Activated T-cell treated with anti-CD3 and anti-CD28 coated beads, Interleukin-2, amount 50 U/mL, for 72 hours (primary cell): ENCODE data around the gene ZNF778. TPM values are rescaled to one million over a fixed set of nuclear protein-coding genes. Genes with fewer than 3 reads are reported as not detected.
"Not testable (repeated sequence)": the region's sequence is repeated elsewhere in the genome, so short reads cannot be mapped to it uniquely, and the experiment has no call there.

ENCODE experiments used
- ATAC-seq, 2 donors: fragments of 150-1000 bp; cut with Tn5 transposase; replicated peaks in 1 of 2; 2 replicates each; pipeline ENCODE4 v1.10.0; 2021; ENCODE audit warnings: moderate library complexity in 2 of 2, mild to moderate bottlenecking in 1 of 2
- DNase-seq, 2 donors: peaks; one replicate each; pipeline ENCODE4 v3.0.0; 2021 to 2022; ENCODE audit warnings: mixed read lengths in 1 of 2
- H3K27ac Mint-ChIP-seq: one replicate; pipeline ENCODE4 v1.8.0; 2022; ENCODE audit warnings: mild to moderate bottlenecking, moderate library complexity, mixed read lengths
- H3K27me3 Mint-ChIP-seq: one replicate; pipeline ENCODE4 v1.8.0; 2022; ENCODE audit warnings: low read depth, mixed read lengths
- H3K36me3 Mint-ChIP-seq, 2 donors: one replicate each; pipeline ENCODE4 v1.8.0; 2022; ENCODE audit warnings: mixed read lengths in 2 of 2, mild to moderate bottlenecking in 1 of 2; ENCODE audit not compliant: insufficient read depth in 2 of 2
- H3K4me1 Mint-ChIP-seq: one replicate; pipeline ENCODE4 v1.8.0; 2022; ENCODE audit warnings: low read depth, mixed read lengths
- H3K4me3 Mint-ChIP-seq, 2 donors: one replicate each; pipeline ENCODE4 v1.8.0; 2022; ENCODE audit warnings: mild to moderate bottlenecking in 2 of 2, mixed read lengths in 2 of 2, moderate library complexity in 2 of 2
- H3K9me3 Mint-ChIP-seq, 2 donors: one replicate each; pipeline ENCODE4 v1.8.0; 2022; ENCODE audit warnings: mixed read lengths in 2 of 2
- total RNA-seq, 2 donors: library from RNA; stranded (reverse); gene quantifications; one replicate each; pipeline ENCODE4 v1.2.3, GENCODE V29; 2022

Gene ZNF778
- total RNA-seq, 2 donors from 2014 or later: 7.2 to 10.9 TPM

DNA sequence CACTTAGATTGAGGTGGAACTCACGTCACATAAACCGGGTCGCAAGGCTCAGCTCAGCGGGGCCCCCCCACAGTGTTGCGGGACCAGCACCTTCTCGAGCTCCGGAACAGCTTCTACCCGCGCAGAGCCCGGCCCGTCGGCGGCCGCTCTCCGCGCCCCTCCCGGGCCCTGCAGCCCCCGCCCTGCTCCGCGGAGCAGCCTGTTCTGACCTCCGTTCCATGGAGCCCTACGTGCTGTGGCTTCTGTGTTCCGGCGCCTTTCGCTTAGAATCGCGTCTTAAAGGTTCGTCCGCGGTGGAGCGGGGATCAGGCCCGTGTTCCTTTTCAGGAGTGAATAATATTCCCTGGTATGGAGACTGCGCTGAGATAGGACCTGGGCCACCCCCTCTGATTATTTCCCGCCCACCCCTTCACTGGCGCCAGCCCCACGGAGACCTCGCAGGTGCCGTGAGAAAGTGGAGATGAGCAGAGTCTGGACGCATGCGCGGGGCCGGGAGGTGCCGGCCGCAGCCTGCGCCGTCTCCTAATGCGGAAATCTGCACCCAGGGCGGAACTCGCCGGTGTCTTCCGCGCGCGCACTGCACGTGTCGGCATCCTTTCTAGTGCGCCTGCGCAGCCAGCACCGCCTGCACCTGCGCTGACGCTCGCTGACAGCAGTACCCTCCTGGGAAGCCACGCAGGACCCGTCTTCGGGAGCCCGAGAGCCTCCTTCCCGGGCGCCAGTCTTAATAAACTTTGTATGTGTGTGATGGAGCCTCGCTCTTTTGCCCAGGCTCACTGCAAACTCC lies 30.9 kb downstream of the ZNF778 start:
- DNase-seq (no peak), ATAC-seq (no peak)
- Mint-ChIP-seq H3K27ac (no peak overlapping the region), H3K36me3 (peaks cover 4 to 10% of the 10 kb centered on the region in 2 donors), H3K9me3 (peaks cover 2 to 7% of the 10 kb centered on the region in 2 donors), H3K27me3 (no peaks in the 10 kb centered on the region), H3K4me3 (peak overlapping the region; percentile 74 to 80), H3K4me1 (peaks cover 8% of the 10 kb centered on the region)

DNA sequence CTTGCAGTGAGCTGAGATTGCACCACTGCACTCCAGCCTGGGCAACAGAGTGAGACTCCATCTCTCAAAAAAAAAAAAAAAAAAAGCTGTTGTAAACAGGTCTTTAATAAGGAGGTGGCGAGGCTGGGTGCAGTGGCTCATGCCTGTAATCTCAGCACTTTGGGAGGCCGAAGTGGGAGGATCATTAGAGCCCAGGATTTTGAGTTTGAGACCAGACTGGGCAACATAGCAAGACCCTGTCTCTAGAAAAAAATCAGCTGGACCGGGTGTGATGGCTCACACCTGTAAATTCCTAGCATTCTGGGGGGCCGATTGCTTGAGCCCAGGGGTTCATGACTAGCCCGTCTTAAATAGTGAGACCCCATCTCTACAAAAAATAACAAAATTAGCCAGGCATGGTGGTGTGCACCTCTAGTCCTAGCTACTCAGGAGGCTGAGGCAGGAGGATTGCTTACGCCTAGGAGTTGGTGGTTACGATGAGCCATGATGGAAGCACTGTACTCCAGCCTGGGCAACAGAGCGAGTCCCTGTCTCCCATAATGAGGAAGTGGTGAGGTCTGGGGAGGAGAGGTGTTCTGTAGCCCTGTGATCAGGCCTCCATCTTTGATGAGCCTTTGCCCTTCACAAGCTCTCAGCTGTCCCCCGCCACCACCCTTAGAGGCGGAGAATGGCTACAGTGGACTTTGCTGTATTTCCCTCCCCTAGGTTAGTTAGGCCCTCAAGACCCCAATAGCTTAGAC lies 36.2 kb downstream of the ZNF778 start:
- peaks cover 4 to 15% of the 10 kb centered on the region in 2 donors for H3K36me3 Mint-ChIP-seq
- peaks cover 20% of the 10 kb centered on the region for H3K27me3 Mint-ChIP-seq
- ATAC-seq: no peak
- peaks cover 2 to 7% of the 10 kb centered on the region in 2 donors for H3K9me3 Mint-ChIP-seq
- peaks cover 17% of the 10 kb centered on the region for H3K4me1 Mint-ChIP-seq
- no peak overlapping the region for H3K4me3 Mint-ChIP-seq
- DNase-seq: no peak
- no peak overlapping the region for H3K27ac Mint-ChIP-seq

DNA sequence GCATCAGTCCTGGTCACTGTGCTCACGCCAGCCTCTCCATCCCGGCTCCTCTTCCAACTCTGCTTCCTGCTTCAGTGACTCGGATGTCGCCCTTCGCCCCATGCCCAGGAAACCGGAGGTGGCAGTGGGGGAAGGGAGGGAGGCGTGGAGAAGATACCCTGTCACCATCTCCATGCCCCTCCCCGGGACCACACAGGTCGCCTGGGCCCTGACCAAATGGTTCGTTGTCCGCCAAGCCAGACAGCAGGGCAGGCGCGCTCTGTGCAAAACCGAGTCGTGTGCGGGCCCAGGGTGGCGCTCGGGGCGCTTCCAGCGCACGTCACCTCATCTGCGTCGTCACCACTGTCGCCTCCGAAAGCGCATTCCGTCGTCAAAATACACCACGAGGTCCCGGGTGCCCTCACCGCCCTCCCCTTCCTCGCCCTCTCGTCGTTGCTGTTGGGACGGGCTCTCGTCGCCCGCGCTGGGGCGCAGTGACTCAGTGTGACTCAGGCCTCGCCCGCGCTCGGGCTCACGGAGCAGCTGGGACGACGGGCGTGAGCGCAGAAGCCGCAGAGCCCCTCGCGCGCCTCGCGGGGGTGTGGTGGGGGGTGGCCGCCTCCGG lies 39.2 kb downstream of the ZNF778 start:
- Mint-ChIP-seq H3K36me3 (peaks cover 0 to 7% of the 10 kb centered on the region in 2 donors), H3K27ac (no peak overlapping the region), H3K9me3 (no peaks in the 10 kb centered on the region), H3K27me3 (peaks cover 24% of the 10 kb centered on the region), H3K4me3 (peak overlapping the region; percentile 66 to 85), H3K4me1 (peaks cover 22% of the 10 kb centered on the region)
- ATAC-seq: peak; percentile 94 to 98
- DNase-seq: peak; percentile 85 to 89

GRCh38 chr16:89257281-89257731 lies 39.8 kb downstream of the ZNF778 start:
- no peak overlapping the region for H3K27ac Mint-ChIP-seq
- H3K9me3 Mint-ChIP-seq: no peaks in the 10 kb centered on the region
- ATAC-seq (peak; percentile 12 to 29), DNase-seq (peak in 1 of 2 donors; percentile 32)
- H3K27me3 Mint-ChIP-seq: peaks cover 24% of the 10 kb centered on the region
- peaks cover 24% of the 10 kb centered on the region for H3K4me1 Mint-ChIP-seq
- H3K36me3 Mint-ChIP-seq: peaks cover 0 to 6% of the 10 kb centered on the region in 2 donors
- H3K4me3 Mint-ChIP-seq: peak overlapping the region; percentile 59 to 85

DNA sequence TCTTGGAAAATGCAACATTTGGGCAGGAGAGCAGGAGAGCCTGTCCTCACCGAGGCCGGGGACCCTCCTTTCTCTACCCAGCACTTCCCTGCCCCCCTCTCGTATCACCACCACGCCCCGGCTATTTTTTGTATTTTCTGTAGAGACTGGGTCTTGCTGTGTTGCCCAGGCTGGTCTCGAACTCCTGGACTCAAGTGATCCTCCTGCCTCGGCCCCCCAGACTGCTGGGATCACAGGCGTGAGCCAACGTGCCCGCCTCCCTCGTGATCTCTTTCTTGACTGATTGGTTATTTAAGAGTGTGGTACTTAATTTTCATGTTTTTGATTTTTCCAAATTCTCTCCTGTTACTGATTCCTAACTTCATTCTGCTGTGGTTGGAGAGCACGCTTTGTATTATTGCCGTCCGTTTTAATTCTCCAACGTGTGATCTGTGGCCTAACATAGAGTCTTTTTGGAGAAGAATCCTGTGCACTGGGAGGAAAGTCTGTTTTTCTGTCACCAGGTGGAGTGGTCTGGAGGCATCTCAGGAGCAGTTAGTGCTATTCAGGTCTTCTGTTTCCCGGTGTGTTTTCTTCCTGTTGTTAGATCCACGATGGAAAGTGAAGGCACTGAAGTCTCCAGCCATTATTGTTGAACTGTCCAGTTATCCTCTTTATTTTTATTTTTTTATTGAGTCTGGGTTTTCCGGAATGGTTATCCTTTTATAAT lies 40.4 kb downstream of the ZNF778 start:
- no peak for DNase-seq
- H3K4me1 Mint-ChIP-seq: peaks cover 24% of the 10 kb centered on the region

DNA sequence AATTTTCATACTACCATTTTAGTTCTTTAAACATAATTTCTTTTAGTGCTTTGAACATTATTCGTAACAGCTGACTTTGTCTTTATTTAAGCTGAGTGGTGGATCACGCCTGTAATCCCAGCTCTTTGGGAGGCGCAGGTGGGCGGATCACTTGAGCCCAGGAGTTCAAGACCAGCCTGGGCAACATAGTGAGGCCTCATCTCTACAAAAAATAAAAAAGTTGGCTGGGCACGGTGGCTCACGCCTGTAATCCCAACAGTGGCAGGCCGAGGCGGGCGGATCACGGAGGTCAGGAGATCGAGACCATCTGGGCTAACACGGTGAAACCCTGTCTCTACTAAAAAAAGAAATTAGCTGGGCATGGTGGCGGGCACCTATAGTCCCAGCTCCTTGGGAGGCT lies 42.4 kb downstream of the ZNF778 start:
- not testable (repeated sequence) for H3K9me3 Mint-ChIP-seq, ATAC-seq, H3K4me3 Mint-ChIP-seq, DNase-seq, H3K36me3 Mint-ChIP-seq
- Mint-ChIP-seq H3K27ac (peak overlapping the region; percentile 50), H3K27me3 (peaks cover 24% of the 10 kb centered on the region), H3K4me1 (peaks cover 24% of the 10 kb centered on the region)

More for the DNA sequence above, 40.4 kb downstream of the ZNF778 start:
- peaks cover 0 to 6% of the 10 kb centered on the region in 2 donors for H3K36me3 Mint-ChIP-seq
- ATAC-seq: no peak
- peaks cover 24% of the 10 kb centered on the region for H3K27me3 Mint-ChIP-seq
- peak overlapping the region; percentile 59 to 85 for H3K4me3 Mint-ChIP-seq
- H3K27ac Mint-ChIP-seq: peak overlapping the region; percentile 39
- no peaks in the 10 kb centered on the region for H3K9me3 Mint-ChIP-seq

DNA sequence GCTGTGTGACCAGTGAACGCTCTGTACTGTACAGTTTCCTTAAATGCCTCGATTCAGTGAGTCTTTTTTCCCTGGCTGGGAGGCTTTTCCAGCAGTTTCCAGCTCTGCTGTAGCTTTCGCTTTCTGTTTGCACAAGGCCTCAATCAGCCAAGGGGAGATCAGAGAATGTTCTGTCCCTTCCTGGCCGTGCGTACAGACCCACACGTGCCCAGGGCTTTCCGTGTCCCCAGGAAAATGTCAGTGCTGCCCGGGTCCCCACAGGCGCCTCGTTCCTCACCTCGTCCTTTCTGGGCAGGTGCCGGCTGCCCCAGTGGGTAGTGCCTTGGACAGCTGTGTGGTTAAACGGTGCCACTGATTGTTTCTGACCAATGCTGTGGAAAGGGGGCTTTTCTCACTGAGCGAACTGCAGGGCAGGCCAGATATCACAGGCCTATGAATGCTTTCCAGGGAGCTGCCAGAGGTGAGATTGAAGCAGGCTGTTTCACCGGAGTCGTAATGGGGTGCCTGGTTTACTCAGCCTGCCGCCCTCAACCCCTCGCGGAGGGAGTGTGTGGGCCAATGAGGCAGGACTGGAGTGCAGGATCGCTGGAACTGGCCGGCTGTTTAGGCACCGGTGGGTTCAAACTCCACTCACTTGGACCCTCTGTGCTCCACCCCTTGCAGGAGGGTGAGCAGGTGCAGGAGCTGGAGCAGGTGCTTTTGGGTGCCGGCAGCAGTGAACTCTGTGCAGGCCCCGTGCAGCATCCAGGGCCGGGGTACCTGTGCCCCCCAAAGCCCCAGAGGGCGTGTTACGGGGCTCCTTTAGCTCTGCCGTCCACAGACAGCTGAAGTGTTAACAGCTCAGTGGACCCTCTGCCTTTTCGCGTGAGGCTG lies 44.4 kb downstream of the ZNF778 start:
- Mint-ChIP-seq H3K4me3 (no peak overlapping the region), H3K27ac (no peak overlapping the region), H3K9me3 (no peaks in the 10 kb centered on the region), H3K36me3 (peaks cover 0 to 2% of the 10 kb centered on the region in 2 donors), H3K4me1 (peaks cover 19% of the 10 kb centered on the region), H3K27me3 (peaks cover 18% of the 10 kb centered on the region)
- ATAC-seq: peak in 1 of 2 donors; percentile 11
- DNase-seq: no peak

DNA sequence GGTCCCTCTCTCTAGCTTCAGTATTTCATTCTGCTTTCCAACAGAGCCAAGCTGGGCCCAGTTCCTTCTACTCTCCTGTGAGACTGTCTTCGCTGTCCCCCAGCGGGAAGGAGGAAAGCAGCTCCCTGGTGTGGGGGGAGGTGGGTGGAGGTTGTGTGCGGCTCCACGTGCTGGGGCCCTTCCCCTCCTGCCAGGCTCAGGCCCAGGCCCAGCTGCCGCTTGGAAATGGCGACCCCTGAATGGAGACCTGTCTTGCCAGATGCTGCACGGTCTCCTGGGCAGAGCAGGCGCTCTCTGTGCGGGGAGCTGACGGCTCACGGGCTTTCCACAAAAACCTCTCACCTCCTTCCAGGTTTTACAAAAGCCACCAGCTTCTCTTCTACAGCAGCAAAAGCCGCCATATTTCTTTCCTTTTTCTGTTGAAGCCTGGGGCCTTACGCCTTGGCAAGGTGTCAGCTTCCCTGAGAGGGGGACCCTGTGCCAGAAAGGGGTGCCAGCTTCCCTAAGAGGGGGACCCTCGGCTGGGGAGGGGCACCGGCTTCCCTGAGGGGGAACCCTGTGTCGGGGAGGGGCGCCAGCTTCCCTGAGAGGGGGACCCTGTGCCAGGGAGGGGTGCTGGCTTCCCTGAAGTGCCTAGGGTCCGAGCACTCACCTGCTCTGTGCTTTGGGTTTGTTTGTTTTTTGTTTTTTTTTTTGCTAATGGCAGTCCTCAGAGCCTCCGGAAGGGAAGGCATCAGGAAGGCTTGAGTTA lies 47.5 kb downstream of the ZNF778 start:
- no peak for DNase-seq
- no peaks in the 10 kb centered on the region for H3K27me3 Mint-ChIP-seq
- peak overlapping the region; percentile 50 for H3K27ac Mint-ChIP-seq
- H3K36me3 Mint-ChIP-seq: peaks cover 0 to 9% of the 10 kb centered on the region in 2 donors
- no peak for ATAC-seq
- H3K9me3 Mint-ChIP-seq: no peaks in the 10 kb centered on the region
- no peak overlapping the region for H3K4me3 Mint-ChIP-seq
- H3K4me1 Mint-ChIP-seq: peaks cover 7% of the 10 kb centered on the region

- no peak overlapping the region for H3K4me3 Mint-ChIP-seq
- DNase-seq (no peak), ATAC-seq (no peak)
- H3K36me3 Mint-ChIP-seq: peaks cover 0 to 10% of the 10 kb centered on the region in 2 donors
- peaks cover 7% of the 10 kb centered on the region for H3K4me1 Mint-ChIP-seq
- H3K27ac Mint-ChIP-seq: no peak overlapping the region
- H3K9me3 Mint-ChIP-seq: no peaks in the 10 kb centered on the region
- no peaks in the 10 kb centered on the region for H3K27me3 Mint-ChIP-seq
Observed at GRCh38 chr16:89265647-89266046, 48.1 kb downstream of the ZNF778 start.

DNA sequence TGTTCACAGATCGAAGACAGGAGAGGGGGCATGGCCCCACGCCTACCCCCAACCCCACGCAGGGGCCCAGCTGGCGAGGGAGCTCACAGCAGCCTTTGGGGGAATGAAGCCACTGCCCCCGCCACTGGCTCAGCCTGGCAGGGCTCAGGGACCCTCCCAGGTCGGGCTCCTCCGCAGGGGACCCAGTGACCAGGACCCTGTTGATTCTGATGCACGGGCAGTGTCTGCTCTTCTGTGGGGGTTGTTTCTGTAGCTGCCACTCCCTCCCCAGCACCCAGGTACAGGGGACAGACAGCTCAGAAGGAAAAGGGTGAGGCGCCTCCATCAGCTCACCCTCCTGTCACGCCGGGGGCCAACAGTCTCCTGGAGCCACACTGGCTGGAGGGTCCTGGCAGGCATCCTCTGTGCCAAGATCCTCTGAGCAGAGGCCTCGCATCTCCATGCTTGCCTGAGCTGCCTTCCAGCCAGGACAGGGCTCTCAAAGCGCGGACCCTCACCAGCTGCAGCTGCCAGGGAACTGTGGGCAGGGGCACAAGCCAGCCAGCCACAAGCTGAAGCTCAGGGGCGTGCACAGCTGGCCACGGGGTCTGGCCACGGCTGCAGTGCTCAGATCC lies 49.1 kb downstream of the ZNF778 start:
- no peak for DNase-seq
- Mint-ChIP-seq H3K27me3 (no peaks in the 10 kb centered on the region), H3K27ac (no peak overlapping the region), H3K9me3 (no peaks in the 10 kb centered on the region), H3K36me3 (peaks cover 0 to 15% of the 10 kb centered on the region in 2 donors), H3K4me1 (peaks cover 4% of the 10 kb centered on the region), H3K4me3 (no peak overlapping the region)
- peak; percentile 6 to 8 for ATAC-seq

GRCh38 chr16:89267746-89268145 lies 50.2 kb downstream of the ZNF778 start:
- not testable (repeated sequence) for ATAC-seq, H3K27ac Mint-ChIP-seq, H3K4me3 Mint-ChIP-seq, H3K9me3 Mint-ChIP-seq, H3K27me3 Mint-ChIP-seq, H3K4me1 Mint-ChIP-seq, DNase-seq
- peaks cover 4 to 18% of the 10 kb centered on the region in 2 donors for H3K36me3 Mint-ChIP-seq
